ENCODE results near the gene NUP37.

NUP37 gene

DNA sequence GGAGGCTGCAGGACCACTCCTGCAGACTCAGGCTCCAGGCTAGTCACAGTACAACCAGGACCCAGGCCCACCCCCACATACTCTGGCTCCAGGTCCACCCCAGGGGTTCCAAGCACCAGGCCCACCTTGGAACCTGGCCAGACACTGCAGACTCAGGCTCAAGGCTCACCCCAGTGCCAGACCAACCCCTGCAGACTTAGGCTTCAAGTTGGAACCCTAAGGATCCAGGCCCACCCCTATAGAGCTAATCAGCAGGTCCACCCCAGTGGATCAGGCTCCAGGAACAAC lies 66.9 kb downstream of the NUP37 start:
- H3K4me3 ChIP-seq (ENCODE audit: low read depth, low read length) = no peak overlapping the region
- H3K27ac ChIP-seq = no peak overlapping the region
- H3K36me3 ChIP-seq (replicated peaks) = no peaks in the 10 kb centered on the region
- in situ Hi-C loops (cut with HindIII; ENCODE audit: low pct_ligation_motif_present, low sequenced_read_pairs) = no loop called here
- TF ChIP-seq, protein P1, sequence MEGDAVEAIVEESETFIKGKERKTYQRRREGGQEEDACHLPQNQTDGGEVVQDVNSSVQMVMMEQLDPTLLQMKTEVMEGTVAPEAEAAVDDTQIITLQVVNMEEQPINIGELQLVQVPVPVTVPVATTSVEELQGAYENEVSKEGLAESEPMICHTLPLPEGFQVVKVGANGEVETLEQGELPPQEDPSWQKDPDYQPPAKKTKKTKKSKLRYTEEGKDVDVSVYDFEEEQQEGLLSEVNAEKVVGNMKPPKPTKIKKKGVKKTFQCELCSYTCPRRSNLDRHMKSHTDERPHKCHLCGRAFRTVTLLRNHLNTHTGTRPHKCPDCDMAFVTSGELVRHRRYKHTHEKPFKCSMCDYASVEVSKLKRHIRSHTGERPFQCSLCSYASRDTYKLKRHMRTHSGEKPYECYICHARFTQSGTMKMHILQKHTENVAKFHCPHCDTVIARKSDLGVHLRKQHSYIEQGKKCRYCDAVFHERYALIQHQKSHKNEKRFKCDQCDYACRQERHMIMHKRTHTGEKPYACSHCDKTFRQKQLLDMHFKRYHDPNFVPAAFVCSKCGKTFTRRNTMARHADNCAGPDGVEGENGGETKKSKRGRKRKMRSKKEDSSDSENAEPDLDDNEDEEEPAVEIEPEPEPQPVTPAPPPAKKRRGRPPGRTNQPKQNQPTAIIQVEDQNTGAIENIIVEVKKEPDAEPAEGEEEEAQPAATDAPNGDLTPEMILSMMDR (IDR thresholded peaks at IDR 0.05; ENCODE audit: low read depth, low read length, missing control alignments) = no peak
- no peak for DNase-seq
- no peaks in the 10 kb centered on the region for H3K27me3 ChIP-seq (replicated peaks)

DNA sequence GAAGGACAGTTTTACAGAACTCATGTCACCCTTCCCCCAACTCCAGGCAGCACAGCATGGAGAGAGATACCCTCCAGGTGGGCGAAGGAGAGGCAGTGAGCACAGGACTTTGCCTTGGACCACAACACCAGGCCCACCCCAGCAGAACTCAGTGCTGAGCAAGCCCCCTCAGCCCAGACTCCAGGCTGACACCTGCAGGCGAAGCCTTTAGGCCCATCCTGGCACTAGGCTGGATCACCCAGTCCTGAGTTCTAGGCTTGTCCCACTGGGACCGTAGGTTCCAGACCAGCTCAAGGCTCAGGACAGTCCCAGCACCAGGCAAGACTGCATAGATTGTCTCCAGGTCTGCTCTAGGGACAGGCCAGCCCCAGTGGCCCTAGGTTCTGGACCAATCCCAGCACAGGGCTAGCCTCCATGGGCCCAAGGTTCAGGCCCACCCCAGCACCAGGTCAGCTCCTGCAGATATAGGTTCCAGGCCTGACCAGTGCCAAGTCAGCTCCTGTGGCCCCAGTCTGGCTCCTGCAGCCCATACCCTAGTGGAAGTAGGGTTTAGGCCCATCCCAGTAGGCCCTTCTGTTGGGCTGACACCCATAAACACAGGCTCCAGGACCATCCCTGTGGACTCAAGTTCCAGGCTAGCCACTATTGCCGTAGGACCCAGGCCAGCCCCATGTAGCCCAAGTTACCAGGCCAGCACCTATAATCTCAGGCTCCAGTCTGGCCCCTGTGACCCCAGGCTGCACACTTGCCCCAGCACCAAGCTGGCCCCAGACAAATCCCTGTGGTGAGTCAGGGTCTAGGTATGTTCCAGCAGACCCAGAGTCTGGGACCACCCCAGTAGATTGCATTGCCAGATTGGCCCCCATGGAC lies 67.5 kb downstream of the NUP37 start:
- no peaks in the 10 kb centered on the region for H3K36me3 ChIP-seq (replicated peaks)
- DNase-seq = no peak
- H3K4me3 ChIP-seq (ENCODE audit: low read depth, low read length) = no peak overlapping the region
- H3K27me3 ChIP-seq (replicated peaks) = no peaks in the 10 kb centered on the region
- H3K27ac ChIP-seq = no peak overlapping the region
- in situ Hi-C loops (cut with HindIII; ENCODE audit: low pct_ligation_motif_present, low sequenced_read_pairs) = no loop called here
- TF ChIP-seq, protein P1 (IDR thresholded peaks at IDR 0.05; ENCODE audit: low read depth, low read length, missing control alignments) = no peak

DNA sequence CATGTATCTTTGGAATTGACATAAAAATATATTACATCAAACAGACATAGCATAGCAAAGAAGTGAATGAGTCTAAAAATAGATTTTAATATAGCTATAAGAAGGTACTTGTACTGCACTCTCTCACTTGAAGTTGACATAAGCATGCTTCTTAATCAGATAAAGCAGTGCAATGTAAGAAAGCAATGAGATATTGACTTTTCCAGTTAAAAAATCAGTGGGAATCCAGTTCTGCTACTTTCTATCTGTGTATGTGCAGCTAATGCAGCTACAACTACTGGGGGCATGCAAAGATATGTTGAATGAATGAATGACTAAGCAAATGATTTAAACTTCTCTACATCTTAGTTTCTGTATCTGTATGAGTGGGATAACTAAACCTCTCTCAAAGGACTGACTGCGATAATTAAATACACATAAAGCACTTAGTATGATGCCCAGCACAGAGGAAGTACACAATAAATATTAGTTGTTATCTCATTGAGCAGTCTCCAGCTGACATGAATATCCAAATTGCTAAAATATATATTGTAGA lies 68.4 kb downstream of the NUP37 start:
- in situ Hi-C loops (cut with HindIII; ENCODE audit: low pct_ligation_motif_present, low sequenced_read_pairs) = no loop called here
- Histone ChIP-seq H3K27me3 (replicated peaks) (no peaks in the 10 kb centered on the region), H3K4me3 (ENCODE audit: low read depth, low read length) (no peak overlapping the region), H3K27ac (no peak overlapping the region), H3K36me3 (replicated peaks) (no peaks in the 10 kb centered on the region)
- TF ChIP-seq, protein P1 (IDR thresholded peaks at IDR 0.05; ENCODE audit: low read depth, low read length, missing control alignments) = no peak
- DNase-seq = no peak

DNA sequence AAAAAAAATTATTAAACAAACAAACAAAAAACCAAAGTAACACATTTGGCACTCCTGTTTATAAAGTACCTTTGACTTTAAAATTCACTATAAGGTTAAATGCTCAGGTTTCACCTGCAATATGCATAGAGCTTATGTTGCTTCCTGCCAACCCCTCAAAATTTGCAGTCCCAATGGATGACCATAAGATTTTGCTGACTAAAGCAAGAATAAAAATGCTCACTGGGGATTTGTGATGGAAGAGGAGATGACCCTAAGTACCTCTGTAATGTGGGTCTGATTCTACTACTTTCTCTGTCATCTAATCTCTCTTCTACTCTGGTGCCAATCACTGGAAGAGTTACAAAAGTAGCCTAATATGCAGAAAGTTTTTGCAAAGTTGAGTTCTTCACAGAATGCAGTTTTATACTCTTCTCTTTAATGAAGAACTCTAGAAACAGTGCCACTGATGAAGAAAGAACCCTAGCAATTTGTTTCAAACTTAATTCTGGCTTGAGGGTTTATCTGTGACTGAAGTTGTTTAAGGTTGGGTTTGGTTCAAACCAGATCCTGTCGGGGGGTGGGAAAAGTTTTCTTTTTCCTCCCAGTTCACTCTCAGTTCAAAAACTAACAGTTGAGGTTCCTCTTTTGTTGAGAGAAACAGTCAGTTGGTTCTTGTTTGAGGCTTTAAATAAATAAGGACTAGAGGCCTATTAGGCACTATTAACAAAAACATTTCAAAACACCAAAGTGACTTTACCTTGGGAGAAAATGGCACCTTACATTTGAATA lies 69.1 kb downstream of the NUP37 start:
- Histone ChIP-seq H3K36me3 (replicated peaks) (no peaks in the 10 kb centered on the region), H3K4me3 (ENCODE audit: low read depth, low read length) (no peak overlapping the region)
- TF ChIP-seq, protein P1 (IDR thresholded peaks at IDR 0.05; ENCODE audit: low read depth, low read length, missing control alignments) = no peak

DNA sequence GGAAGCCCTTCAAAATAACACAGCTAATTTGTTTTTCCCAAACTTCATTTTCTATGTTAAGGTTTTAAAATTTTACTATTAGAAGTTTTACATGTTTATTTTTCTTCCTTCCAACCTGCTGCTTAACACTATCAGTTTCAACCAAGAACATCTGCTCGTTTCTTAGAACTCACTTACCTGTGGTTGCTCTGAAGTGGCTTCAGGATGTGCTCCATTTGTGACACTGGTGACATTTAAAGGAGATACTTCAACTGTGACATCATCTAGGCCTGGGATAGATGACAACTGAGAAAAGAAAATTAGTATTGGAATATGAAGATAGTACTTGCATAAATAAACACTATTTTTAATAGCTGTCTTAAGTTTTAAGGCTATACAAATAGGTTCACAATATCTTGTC lies 76.0 kb downstream of the NUP37 start:
- no peaks in the 10 kb centered on the region for H3K27me3 ChIP-seq (replicated peaks)
- in situ Hi-C loops (cut with HindIII; ENCODE audit: low pct_ligation_motif_present, low sequenced_read_pairs) = no loop called here
- TF ChIP-seq, protein P1 (IDR thresholded peaks at IDR 0.05; ENCODE audit: low read depth, low read length, missing control alignments) = no peak
- no peaks in the 10 kb centered on the region for H3K36me3 ChIP-seq (replicated peaks)
- DNase-seq = no peak
- H3K4me3 ChIP-seq (ENCODE audit: low read depth, low read length) = no peak overlapping the region
- no peak overlapping the region for H3K27ac ChIP-seq

More for the DNA sequence above, 69.1 kb downstream of the NUP37 start:
- no peak for DNase-seq
- in situ Hi-C loops (cut with HindIII; ENCODE audit: low pct_ligation_motif_present, low sequenced_read_pairs) = no loop called here
- Histone ChIP-seq H3K27ac (no peak overlapping the region), H3K27me3 (replicated peaks) (no peaks in the 10 kb centered on the region)
